KMS-11 (cell line): Measurements from ENCODE around the gene ARMC7.

Experiments
- H2AFZ ChIP-seq: fragments of 200-600 bp; sonication (generic); 2 replicates; pipeline ENCODE4 v1.6.1; 2016; ENCODE audit warnings: antibody characterized with exemption, mixed run types, low read depth
- H3K27ac ChIP-seq: fragments of 200-600 bp; sonication (generic); 2 replicates; pipeline ENCODE4 v1.6.1; 2016; ENCODE audit warnings: mild to moderate bottlenecking, mixed run types
- H3K27me3 ChIP-seq: fragments of 200-600 bp; sonication (generic); 2 replicates; pipeline ENCODE4 v1.6.1; 2017; ENCODE audit warnings: mild to moderate bottlenecking, low read depth, mixed run types, moderate library complexity; ENCODE audit not compliant: insufficient read depth
- H3K36me3 ChIP-seq: fragments of 200-600 bp; sonication (generic); 2 replicates; pipeline ENCODE4 v1.6.1; 2017; ENCODE audit warnings: mild to moderate bottlenecking, mixed run types; ENCODE audit not compliant: insufficient read depth
- H3K4me1 ChIP-seq: fragments of 200-600 bp; sonication (generic); 2 replicates; pipeline ENCODE4 v1.6.1; 2016; ENCODE audit warnings: mild to moderate bottlenecking, low read depth, mixed run types; ENCODE audit not compliant: poor library complexity, severe bottlenecking
- H3K4me2 ChIP-seq: fragments of 200-600 bp; sonication (generic); 2 replicates; pipeline ENCODE4 v1.7.0; 2016; ENCODE audit warnings: mild to moderate bottlenecking, mixed run types
- H3K4me3 ChIP-seq: fragments of 200-600 bp; sonication (generic); IDR thresholded peaks from 2 replicates; pipeline ENCODE4 v1.6.1; 2017; ENCODE audit warnings: low read depth, low read length, mixed read lengths; ENCODE audit not compliant: insufficient read depth
- H3K79me2 ChIP-seq: fragments of 200-600 bp; sonication (generic); 2 replicates; pipeline ENCODE4 v1.6.1; 2016; ENCODE audit warnings: low read depth, mixed run types; ENCODE audit not compliant: insufficient read depth
- H3K9ac ChIP-seq: fragments of 200-600 bp; sonication (generic); 2 replicates; pipeline ENCODE4 v1.6.1; 2016; ENCODE audit warnings: mild to moderate bottlenecking, mixed run types
- H4K20me1 ChIP-seq: fragments of 200-600 bp; sonication (generic); 2 replicates; pipeline ENCODE4 v1.6.1; 2016; ENCODE audit warnings: mild to moderate bottlenecking, mixed run types; ENCODE audit not compliant: insufficient read depth
- TF ChIP-seq, protein P1 (sequence below): fragments of 200-600 bp; sonication (generic); conservative IDR thresholded peaks from 2 replicates; pipeline ENCODE4 v1.6.1; 2017; ENCODE audit warnings: low read depth, mild to moderate bottlenecking, antibody characterized with exemption, low read length, moderate library complexity, mixed read lengths

Gene ARMC7

DNA sequence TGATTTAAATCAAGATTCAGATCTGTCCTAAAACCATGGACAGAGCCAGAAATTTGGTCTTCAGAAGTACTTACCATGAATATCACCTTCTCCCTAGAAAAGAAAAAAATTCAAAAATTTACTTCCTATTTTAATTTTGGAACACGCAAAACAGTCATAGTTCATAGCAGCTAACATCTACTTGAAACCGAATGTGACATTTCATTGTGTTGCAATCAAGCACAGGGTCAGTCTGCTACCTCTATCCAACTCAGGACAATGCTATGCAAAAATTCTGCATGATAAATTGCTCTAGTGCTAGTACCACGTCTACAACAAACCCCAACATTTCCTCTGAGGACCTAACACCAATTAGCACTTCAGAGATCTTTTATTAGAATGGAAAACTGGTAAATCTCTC is 36.8 kb downstream of the ARMC7 start:
- TF ChIP-seq, protein P1, sequence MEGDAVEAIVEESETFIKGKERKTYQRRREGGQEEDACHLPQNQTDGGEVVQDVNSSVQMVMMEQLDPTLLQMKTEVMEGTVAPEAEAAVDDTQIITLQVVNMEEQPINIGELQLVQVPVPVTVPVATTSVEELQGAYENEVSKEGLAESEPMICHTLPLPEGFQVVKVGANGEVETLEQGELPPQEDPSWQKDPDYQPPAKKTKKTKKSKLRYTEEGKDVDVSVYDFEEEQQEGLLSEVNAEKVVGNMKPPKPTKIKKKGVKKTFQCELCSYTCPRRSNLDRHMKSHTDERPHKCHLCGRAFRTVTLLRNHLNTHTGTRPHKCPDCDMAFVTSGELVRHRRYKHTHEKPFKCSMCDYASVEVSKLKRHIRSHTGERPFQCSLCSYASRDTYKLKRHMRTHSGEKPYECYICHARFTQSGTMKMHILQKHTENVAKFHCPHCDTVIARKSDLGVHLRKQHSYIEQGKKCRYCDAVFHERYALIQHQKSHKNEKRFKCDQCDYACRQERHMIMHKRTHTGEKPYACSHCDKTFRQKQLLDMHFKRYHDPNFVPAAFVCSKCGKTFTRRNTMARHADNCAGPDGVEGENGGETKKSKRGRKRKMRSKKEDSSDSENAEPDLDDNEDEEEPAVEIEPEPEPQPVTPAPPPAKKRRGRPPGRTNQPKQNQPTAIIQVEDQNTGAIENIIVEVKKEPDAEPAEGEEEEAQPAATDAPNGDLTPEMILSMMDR: no peak
- Histone ChIP-seq H3K27ac (no peak overlapping the region), H3K27me3 (no peaks in the 10 kb centered on the region), H3K36me3 (peaks cover 22% of the 10 kb centered on the region; the same call in 1 of the 2 replicates), H3K4me3 (no peak overlapping the region), H3K4me2 (no peak overlapping the region), H3K4me1 (peaks cover 27% of the 10 kb centered on the region), H4K20me1 (peaks cover 5% of the 10 kb centered on the region), H3K9ac (no peak overlapping the region), H2AFZ (no peak overlapping the region), H3K79me2 (peaks cover 48% of the 10 kb centered on the region)

DNA sequence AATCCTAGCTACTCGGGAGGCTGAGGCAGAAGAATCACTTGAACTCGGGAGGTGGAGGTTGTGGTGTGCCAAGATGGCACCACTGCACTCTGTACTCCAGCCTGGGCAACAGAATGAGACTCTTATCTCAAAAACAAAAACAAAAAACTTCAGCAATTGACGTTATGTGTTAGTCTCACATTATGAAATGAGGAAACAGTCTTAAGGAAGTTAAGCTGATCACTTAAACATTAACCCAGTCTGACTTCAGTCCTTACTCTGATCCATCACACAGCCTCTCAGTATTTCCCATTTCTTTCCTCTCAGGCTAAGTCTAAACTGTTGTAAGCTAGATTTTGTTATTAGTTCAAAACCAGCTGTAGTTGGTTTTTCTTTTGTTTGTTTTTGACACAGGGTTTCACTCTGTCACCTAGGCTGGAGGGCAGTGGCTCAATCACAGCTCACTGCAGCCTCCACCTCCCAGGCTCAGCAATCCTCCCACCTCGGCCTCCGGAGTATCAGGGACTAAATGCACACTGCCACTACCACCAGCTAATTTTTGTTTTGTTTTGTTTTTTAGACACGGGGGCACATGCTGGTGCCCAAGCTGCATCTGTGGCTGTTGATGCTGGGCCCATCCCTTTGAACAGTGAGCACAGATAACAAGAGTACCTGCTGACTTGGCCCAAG is 38.2 kb downstream of the ARMC7 start:
- Histone ChIP-seq H3K4me3 (no peak overlapping the region), H3K27me3 (no peaks in the 10 kb centered on the region), H3K27ac (no peak overlapping the region), H3K4me1 (peaks cover 40% of the 10 kb centered on the region), H3K9ac (no peak overlapping the region), H3K36me3 (peaks cover 17% of the 10 kb centered on the region; the same call in 1 of the 2 replicates), H3K79me2 (peaks cover 62% of the 10 kb centered on the region), H3K4me2 (no peak overlapping the region), H2AFZ (no peak overlapping the region), H4K20me1 (peaks cover 5% of the 10 kb centered on the region)
- TF ChIP-seq, protein P1: no peak

DNA sequence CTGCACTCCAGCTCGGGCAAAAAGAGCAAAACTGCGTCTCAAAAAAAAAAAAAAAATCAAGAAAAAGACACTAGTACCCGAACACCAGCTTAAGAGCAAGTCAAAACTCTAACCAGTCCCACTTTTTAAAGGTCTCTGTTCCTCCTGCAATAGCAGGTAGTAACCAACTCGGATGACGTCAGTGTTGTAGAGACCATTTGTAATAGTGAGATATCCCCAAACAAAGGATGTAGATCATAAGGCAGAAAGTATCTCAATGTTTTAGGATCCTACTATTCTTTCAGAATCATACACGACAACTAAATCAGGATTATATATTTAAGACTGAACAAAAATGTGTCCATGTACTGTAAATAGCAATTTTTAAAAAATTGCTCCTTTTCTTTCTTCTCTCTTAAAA is 42.2 kb downstream of the ARMC7 start:
- peaks cover 73% of the 10 kb centered on the region for H3K79me2 ChIP-seq
- no peaks in the 10 kb centered on the region for H3K27me3 ChIP-seq
- H3K9ac ChIP-seq: no peak overlapping the region
- peaks cover 6% of the 10 kb centered on the region; the same call in 1 of the 2 replicates for H3K36me3 ChIP-seq
- no peak overlapping the region for H2AFZ ChIP-seq
- H4K20me1 ChIP-seq: peaks cover 5% of the 10 kb centered on the region
- H3K4me1 ChIP-seq: peaks cover 50% of the 10 kb centered on the region
- H3K4me3 ChIP-seq: no peak overlapping the region
- TF ChIP-seq, protein P1: no peak
- H3K4me2 ChIP-seq: peak overlapping the region; percentile 83
- H3K27ac ChIP-seq: no peak overlapping the region

GRCh38 chr17:75152523-75152921 is 42.8 kb downstream of the ARMC7 start:
- peaks cover 6% of the 10 kb centered on the region; the same call in 1 of the 2 replicates for H3K36me3 ChIP-seq
- peaks cover 5% of the 10 kb centered on the region for H4K20me1 ChIP-seq
- H3K27me3 ChIP-seq: no peaks in the 10 kb centered on the region
- H3K4me2 ChIP-seq: peak overlapping the region; percentile 83
- no peak overlapping the region for H3K27ac ChIP-seq
- peaks cover 46% of the 10 kb centered on the region for H3K4me1 ChIP-seq
- H3K79me2 ChIP-seq: peaks cover 67% of the 10 kb centered on the region
- TF ChIP-seq, protein P1: no peak
- H3K9ac ChIP-seq: peak overlapping the region; percentile 78; the same call in 1 of the 2 replicates
- H2AFZ ChIP-seq: no peak overlapping the region
- H3K4me3 ChIP-seq: peak overlapping the region; percentile 25
